SIG-M5 (cell line): ENCODE measurements around the gene MAP2.
"Not testable (repeated sequence)": the region's sequence is repeated elsewhere in the genome, so short reads cannot be mapped to it uniquely, and the experiment has no call there.

Source experiments
- DNase-seq: peaks from one replicate; lab custom pipeline; 2025; lab: John Stamatoyannopoulos, UW

The MAP2 gene

DNA sequence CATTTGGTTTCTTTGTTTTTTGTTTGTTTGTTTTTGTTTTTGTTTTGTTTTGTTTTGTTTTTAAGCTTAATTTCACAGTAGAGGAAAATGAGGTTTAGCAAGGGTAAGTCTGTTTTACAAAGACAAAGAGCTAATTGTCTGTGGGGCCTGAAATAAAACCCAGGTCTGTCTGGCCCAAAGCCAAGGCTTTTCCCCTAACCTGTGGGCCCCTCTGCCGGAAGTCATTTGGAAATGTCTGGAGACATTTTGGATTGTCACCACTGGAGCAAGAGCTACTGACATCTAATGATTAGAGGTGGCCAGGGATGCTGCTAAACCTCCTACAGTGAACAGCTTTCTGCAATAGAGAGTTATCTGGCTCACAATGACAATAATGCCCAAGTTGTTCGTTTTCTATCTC is 167.2 kb downstream of the MAP2 start:
- no peak for DNase-seq

DNA sequence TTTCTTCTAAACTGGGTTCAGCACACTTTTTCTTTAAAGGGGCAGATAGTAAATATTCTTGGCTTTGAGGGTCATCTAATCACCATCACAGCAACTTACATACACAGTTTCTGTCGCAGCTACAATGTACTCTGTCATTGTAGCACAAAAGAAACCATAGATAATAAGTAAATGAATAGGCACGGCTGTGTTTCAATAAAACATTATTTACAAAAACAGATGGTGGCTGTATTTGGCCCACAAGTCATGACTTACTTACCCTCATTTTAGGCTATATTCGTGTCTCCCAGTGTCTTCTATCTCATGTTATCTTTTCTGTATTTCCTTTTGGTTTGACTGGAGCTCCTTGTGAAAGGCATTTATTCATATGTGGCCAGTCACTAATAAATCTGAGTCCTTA is 168.3 kb downstream of the MAP2 start:
- DNase-seq = no peak

GRCh38 chr2:209593930-209594329 is 170.1 kb downstream of the MAP2 start:
- no peak for DNase-seq

- DNase-seq = no peak
Measured at GRCh38 chr2:209596262-209596661, 172.4 kb downstream of the MAP2 start.

- DNase-seq = not testable (repeated sequence)
Measured at GRCh38 chr2:209598227-209598626, 174.4 kb downstream of the MAP2 start.

DNA sequence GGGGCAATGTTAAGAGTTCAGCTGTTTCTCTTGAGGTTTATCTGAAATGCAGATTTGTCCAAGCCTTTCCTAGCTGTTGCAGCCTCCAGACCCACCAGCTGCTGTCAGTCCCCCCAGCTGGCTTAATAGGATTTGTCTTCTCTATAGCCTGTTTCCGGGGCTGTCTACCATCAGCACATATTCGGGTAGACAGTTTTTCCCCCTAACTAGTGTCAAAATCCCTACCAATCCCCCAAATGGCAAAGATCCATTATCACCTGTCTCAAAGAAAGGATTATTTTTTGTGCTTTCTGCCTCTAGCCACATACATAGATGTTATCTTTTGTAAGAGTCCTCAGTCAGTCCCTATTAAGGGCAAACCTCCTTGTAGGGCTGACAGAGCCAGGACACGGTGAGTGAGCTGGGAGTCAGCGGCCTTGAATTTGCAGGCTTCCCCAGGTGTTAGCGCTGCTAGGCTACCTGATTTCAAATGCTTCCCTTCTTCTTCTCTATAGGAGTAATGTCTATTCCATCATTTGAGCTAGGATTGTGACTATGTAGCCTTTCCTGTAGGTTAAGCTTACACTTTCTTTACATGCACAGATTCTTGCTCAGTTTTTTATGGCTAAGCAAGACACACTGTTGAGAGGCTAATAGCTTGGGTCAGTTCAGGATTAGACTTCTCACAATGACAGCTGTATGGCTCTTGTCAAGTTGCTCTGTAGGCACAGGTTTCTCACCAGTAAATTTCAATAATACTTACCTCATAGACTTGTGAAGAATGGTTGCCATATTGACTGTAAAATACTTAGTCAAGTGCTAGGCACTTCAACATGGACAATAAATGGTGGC is 176.7 kb downstream of the MAP2 start:
- no peak for DNase-seq

DNA sequence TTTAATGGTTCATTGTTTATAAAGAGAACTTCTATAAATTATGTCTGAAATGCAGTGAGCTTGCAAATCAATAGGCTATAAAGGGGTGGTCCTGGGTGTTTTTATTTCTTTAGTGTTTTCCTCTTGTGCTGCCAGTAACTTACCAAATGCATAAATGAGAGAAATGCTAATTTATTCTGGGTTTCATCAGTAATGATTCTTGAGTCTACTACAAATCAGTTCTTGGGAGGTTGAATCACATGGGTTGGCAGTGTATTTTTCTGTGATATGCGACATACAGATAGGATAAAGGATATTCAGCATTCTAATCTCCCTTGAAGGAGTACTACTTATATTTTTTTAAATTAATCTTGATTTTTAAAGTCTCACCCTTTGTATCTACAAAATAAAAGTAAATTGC is 177.7 kb downstream of the MAP2 start:
- DNase-seq = no peak

DNA sequence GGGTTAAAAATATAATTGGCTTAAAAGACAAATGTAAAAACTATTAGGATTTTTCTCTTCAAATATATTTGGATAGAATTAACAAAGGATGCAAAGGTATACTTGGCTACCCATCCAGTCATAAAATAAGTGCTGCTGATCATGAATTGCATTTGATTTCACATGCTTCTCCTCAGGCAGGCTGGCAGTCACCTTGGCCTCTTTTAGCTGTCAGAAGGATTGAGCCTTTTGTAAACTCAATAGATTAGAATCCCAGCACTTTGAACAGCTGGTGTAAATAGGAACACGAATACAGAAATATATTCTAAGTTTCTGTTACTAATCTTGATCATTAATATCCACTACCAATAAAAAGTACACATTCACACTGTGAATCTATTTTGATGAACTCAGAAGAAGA is 178.4 kb downstream of the MAP2 start:
- DNase-seq = no peak

DNA sequence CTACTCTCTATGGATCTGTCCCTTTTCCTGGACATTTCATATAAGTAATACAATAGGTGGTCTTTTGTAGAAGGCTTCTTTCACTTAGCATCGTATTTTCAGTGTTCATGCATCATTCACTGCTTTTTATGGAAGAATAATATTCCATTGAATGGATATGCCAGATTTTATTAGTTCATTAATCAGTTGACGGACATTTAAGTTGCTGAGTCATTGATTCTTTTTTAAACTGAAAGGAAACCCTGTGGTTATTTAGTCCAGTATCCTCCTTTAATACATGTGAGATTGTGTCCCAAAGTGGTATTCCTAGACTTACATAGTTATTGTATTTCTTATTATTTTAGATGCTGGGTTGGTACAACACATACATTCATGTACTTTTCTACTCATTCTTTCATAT is 185.7 kb downstream of the MAP2 start:
- DNase-seq = no peak

- no peak for DNase-seq
Measured at GRCh38 chr2:209610631-209611030, 186.8 kb downstream of the MAP2 start.

DNA sequence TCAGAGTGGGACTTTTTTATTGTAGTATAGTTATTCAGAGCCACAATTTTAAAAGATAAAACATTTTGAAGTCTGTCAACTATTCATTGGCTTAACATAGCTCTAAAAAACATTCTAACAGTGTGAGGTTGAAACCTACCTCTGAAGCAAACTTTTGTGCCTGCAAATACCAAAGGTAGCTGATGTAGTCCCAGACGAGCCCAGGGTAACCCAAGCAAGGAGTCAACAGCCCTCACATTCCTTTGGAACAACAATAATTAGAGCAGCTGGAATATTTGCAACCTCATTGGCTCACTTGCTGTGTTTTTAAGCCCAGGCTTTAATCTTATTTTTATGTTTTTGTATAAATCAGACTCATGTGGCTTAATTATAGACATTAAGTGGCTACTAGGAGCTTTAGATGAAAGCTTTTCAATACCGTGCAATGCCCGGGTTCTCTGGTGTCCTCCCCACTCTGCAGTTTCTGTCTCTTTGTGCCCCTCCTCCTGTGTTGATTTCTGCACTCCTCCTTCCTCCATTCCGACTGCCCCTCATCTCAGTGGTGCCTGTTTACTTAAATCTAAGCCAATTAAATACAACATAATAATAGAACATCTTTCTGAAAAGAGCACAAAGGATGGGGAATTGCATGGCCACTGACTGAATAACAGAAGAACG is 189.9 kb downstream of the MAP2 start:
- no peak for DNase-seq

DNA sequence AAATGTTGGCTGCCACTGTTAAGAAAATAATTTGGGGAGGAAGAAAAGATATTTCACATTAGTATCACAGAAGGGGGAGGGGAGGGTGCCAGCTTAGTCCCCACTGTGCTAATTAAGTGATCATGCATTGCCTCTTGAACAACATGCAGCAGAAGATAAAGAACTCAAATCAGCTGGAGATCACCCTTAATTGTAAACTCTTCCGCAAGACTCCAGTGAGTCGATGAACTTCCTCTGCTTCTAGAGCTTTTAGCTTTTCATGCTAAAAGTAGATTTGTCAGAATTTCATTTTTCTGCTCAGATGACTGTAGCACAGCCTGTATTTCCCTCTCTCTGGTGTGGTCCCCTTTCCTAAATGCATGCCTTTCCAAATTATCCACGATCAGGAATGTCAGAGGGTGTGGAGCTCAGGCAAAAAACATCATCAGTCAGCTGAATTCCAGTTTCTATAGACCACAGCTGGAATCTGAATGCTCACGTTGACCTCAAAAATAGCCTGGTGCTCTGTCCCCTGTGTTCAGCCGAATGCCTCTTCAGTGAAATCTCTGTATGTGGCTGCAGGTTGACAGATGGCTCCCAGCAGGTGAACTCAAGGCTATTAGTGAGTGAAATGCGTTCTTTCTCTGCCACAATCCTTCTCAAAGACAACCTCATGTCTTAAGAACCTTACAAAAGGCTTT is 191.0 kb downstream of the MAP2 start:
- DNase-seq = no peak

GRCh38 chr2:209619782-209620181 is 195.9 kb downstream of the MAP2 start:
- peak; percentile 77 for DNase-seq

GRCh38 chr2:209624192-209624938 is 200.5 kb downstream of the MAP2 start:
- no peak for DNase-seq

- DNase-seq = no peak
Measured at GRCh38 chr2:209629597-209629996, 205.8 kb downstream of the MAP2 start.

- no peak for DNase-seq
Measured at GRCh38 chr2:209633911-209634310, 210.1 kb downstream of the MAP2 start.

DNA sequence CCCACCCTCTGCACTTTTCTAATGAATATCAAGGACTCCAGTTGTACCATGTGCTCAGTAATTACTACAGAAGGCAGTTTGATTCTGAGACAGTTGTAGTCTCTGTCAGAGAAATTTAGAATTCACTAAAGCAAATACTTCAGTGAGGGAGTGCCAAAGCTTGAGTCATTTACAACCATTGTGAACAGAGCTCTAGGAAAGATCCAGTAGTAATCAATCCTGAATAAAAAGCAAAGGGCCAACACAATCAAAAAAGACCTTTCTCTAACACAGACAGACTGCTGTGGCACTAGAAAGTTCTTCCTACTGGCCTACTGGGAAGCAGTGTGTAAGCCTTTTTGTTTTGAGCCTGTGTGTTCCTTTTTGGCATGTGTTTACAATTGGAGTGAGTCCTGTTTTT is 212.2 kb downstream of the MAP2 start:
- no peak for DNase-seq

DNA sequence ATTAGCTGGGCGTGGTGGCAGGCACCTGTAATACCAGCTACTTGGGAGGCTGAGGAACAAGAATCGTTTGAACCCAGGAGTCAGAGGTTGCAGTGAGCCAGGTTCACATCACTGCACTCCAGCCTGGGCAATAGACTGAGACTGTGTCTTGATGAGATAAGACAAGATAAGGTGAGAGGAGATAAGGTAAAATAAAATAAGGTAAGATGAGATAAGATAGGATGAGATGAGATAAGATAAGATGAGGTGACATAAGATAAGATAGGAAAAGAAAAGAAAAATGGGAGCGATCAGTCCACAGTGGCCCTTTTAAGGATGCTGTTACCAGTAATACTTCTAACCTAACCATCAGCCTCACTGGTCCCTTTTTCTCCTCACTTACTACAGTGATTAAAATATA is 213.4 kb downstream of the MAP2 start:
- no peak for DNase-seq

GRCh38 chr2:209638346-209638745 is 214.5 kb downstream of the MAP2 start:
- DNase-seq = no peak

GRCh38 chr2:209640358-209640757 is 216.5 kb downstream of the MAP2 start:
- DNase-seq = no peak

- no peak for DNase-seq
Measured at GRCh38 chr2:209642146-209642820, 218.4 kb downstream of the MAP2 start.

- DNase-seq = no peak
Measured at GRCh38 chr2:209644842-209645241, 221.0 kb downstream of the MAP2 start.
